K562 (cell line): ENCODE results near the gene ASIC3. TPM values are rescaled to one million over a fixed set of nuclear protein-coding genes. Genes with fewer than 3 reads are reported as not detected.

ENCODE experiments used
- BHLHE40 ChIP-seq: IDR thresholded peaks from 2 replicates; pipeline ENCODE4 v1.6.1; 2011; ENCODE audit warnings: low read length, improper control_type of control experiment
- FOSL1 ChIP-seq: fragments of 200-800 bp; sonication (Bioruptor generic); conservative IDR thresholded peaks from 2 replicates; pipeline ENCODE4 v1.6.1; 2016; ENCODE audit warnings: missing genetic modification characterization, missing compliant biosample characterization
- HDAC2 ChIP-seq: fragments of 450-650 bp; IDR thresholded peaks from 2 replicates; pipeline ENCODE4 v1.6.1; 2016; ENCODE audit warnings: mild to moderate bottlenecking
- KLF13 ChIP-seq: fragments of 450-650 bp; IDR thresholded peaks from 2 replicates; pipeline ENCODE4 v1.6.1; 2016; ENCODE audit warnings: missing genetic modification characterization, low read depth, mild to moderate bottlenecking, missing compliant biosample characterization, moderate library complexity, borderline replicate concordance
- MYC ChIP-seq, 2 experiments: fragments of 250-450 bp in 1 of 2; sonication (Bioruptor Pico) in 1 of 2; IDR thresholded peaks; 2 replicates each; pipeline versions ENCODE4 v1.5.1 to v1.6.1; 2012 to 2021; ENCODE audit warnings: low read depth in 2 of 2, borderline replicate concordance in 1 of 2, improper control_type of control experiment in 1 of 2, low read length in 1 of 2, mild to moderate bottlenecking in 1 of 2, moderate library complexity in 1 of 2
- POLR2AphosphoS2 ChIP-seq: IDR thresholded peaks from 2 replicates; pipeline ENCODE4 v1.6.1; 2012; ENCODE audit warnings: low read length, improper control_type of control experiment
- POLR2AphosphoS5 ChIP-seq: IDR thresholded peaks from 2 replicates; pipeline ENCODE4 v1.6.1; 2011; ENCODE audit warnings: mild to moderate bottlenecking, low read depth, low read length, moderate library complexity; ENCODE audit not compliant: control insufficient read depth, insufficient read depth
- RCOR1 ChIP-seq, 2 experiments: IDR thresholded peaks; 2 replicates each; pipeline ENCODE4 v1.6.1; 2012; ENCODE audit warnings: low read depth in 2 of 2, low read length in 2 of 2, borderline replicate concordance in 1 of 2, improper control_type of control experiment in 1 of 2
- ZFP36 ChIP-seq: fragments of 150-350 bp; IDR thresholded peaks from 2 replicates; pipeline ENCODE4 v1.6.1; 2018; ENCODE audit warnings: low read length, low read depth; ENCODE audit not compliant: partially characterized antibody
- ZNF121 ChIP-seq: sonication (generic); formaldehyde crosslinking; conservative IDR thresholded peaks from 2 replicates; pipeline ENCODE4 v1.8.0; 2022; ENCODE audit warnings: missing genetic modification reagents
- polyA plus RNA-seq, 8 experiments: library from polyadenylated mRNA; depleted of rRNA in 4 of 8; stranded (reverse) in 5 of 8; unstranded in 3 of 8; fragments of >200 nt; fragmentation: Nextera tagmentation in 2 of 8; fragmentation: Illumina TruSeq in 1 of 8; extraction: Ambion mirVana in 2 of 8; extraction: Trizol in 1 of 8; gene quantifications; 2 replicates each; pipeline versions ENCODE4 v1.2.1 to v1.2.3, GENCODE V29; 2011 to 2014; ENCODE audit warnings: inconsistent platforms in 1 of 8, missing spikeins in 1 of 8
- total RNA-seq, 7 experiments: library from RNA; depleted of rRNA in 6 of 7; stranded (reverse); fragments of >200 nt in 6 of 7; fragmentation: Illumina TruSeq in 2 of 7; extraction: Trizol in 2 of 7; gene quantifications; 2 replicates each; pipeline versions ENCODE4 v1.2.1 to v1.2.3, GENCODE V29; 2011 to 2021; ENCODE audit warnings: low replicate concordance in 1 of 7
- TF ChIP-seq, protein P1 (sequence below): sonication (generic); formaldehyde crosslinking; IDR thresholded peaks from 2 replicates; pipeline ENCODE4 v1.8.1; 2023; ENCODE audit warnings: mild to moderate bottlenecking, missing genetic modification reagents
- TF ChIP-seq, protein P2 (sequence below): fragments of 450-650 bp; formaldehyde crosslinking; IDR thresholded peaks from 2 replicates; pipeline ENCODE4 v1.4.0; 2020; ENCODE audit warnings: mild to moderate bottlenecking, moderate library complexity
- TF ChIP-seq, protein P3 (sequence below): fragments of 250-450 bp; sonication (Bioruptor Pico); IDR thresholded peaks from 2 replicates; pipeline ENCODE4 v1.9.0; 2021; ENCODE audit warnings: mild to moderate bottlenecking
- TF ChIP-seq, protein P4 (sequence below): sonication (generic); formaldehyde crosslinking; IDR thresholded peaks from 2 replicates; pipeline ENCODE4 v1.8.0; 2022; ENCODE audit warnings: mild to moderate bottlenecking, missing genetic modification reagents
- TF ChIP-seq, protein P5 (sequence below): sonication (generic); formaldehyde crosslinking; IDR thresholded peaks from 2 replicates; pipeline ENCODE4 v1.4.0; 2020; ENCODE audit warnings: mild to moderate bottlenecking, missing genetic modification reagents

Gene ASIC3
- total and polyA plus RNA-seq, 9 of the 15 experiments (the other 6 are each of a cell fraction or from before 2014, with no cell fraction given) = 0.11 to 5.0 (median 0.87) TPM

DNA sequence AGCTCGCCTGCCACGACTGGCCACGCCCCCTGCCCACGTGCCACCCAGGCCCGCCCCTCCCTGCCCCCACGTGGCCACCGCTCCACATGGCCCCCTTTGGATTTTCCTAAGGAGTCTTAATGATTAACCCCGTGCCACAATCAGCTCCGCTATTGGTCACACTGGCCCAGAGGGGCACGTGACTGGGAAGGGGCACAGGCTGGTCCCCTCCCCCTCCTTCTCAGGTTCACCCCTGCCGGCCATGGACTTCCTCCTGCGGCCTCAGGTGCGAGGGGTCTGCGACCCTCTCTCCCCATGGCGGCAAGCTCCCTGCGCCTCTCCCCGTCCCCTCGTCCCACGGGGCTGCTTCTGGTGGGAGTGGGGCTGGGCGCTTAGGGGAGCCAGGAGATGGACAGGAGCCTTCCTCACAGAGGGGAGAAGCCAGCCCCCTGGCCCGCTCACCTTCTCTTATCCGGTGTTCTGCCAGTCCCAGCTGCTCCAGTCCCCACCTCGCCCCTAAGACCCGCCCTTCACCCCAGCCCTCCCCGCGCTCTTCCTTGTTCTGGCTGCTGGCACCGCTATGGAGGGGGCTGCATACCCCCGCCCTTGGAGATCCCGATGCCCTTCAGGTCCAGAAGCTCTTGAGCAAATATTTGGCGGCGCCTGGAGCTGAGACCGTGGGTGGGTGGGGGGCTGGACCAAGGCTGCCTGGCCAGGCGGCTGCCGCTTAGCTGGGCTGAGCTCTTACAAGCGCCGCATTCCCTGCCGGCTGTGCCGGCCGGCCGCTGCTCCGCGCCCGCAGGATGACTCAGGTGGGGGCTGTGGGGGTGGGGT, 14.3 kb downstream of the ASIC3 start (continued):
- TF ChIP-seq, protein P1, sequence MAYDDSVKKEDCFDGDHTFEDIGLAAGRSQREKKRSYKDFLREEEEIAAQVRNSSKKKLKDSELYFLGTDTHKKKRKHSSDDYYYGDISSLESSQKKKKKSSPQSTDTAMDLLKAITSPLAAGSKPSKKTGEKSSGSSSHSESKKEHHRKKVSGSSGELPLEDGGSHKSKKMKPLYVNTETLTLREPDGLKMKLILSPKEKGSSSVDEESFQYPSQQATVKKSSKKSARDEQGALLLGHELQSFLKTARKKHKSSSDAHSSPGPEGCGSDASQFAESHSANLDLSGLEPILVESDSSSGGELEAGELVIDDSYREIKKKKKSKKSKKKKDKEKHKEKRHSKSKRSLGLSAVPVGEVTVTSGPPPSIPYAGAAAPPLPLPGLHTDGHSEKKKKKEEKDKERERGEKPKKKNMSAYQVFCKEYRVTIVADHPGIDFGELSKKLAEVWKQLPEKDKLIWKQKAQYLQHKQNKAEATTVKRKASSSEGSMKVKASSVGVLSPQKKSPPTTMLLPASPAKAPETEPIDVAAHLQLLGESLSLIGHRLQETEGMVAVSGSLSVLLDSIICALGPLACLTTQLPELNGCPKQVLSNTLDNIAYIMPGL (CRISPR knock-in tag) = peak; percentile 22; the same call in 1 of the 2 replicates
- TF ChIP-seq, protein P2, sequence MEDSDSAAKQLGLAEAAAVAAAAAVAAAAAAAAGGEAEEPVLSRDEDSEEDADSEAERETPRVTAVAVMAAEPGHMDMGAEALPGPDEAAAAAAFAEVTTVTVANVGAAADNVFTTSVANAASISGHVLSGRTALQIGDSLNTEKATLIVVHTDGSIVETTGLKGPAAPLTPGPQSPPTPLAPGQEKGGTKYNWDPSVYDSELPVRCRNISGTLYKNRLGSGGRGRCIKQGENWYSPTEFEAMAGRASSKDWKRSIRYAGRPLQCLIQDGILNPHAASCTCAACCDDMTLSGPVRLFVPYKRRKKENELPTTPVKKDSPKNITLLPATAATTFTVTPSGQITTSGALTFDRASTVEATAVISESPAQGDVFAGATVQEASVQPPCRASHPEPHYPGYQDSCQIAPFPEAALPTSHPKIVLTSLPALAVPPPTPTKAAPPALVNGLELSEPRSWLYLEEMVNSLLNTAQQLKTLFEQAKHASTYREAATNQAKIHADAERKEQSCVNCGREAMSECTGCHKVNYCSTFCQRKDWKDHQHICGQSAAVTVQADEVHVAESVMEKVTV (CRISPR knock-in tag) = no peak
- TF ChIP-seq MYC (IDR thresholded peaks at IDR 0.05; ENCODE audit: low read depth, low read length) (peak; percentile 99), MYC (CRISPR knock-in tag; IDR thresholded peaks at IDR 0.05; ENCODE audit: borderline replicate concordance, low read depth) (peak; percentile 95), FOSL1 (peak; percentile 91), BHLHE40 (peak; percentile 87), KLF13 (tag) (peak; percentile 93), ZFP36 (no peak), HDAC2 (peak; percentile 95), POLR2AphosphoS5 (peak; percentile 49; the same call in 1 of the 2 replicates), RCOR1 (IDR thresholded peaks at IDR 0.05; ENCODE audit: borderline replicate concordance in 1 of 2, low read depth in 2 of 2, low read length in 2 of 2) (0 out of 4 replicates have a peak, but pooled peaks of 1 of the 2 experiments have one; percentile 1), POLR2AphosphoS2 (0 out of 2 replicates have a peak, but pooled peaks have one; percentile 36), ZNF121 (CRISPR knock-in tag) (no peak)
- TF ChIP-seq, protein P3, sequence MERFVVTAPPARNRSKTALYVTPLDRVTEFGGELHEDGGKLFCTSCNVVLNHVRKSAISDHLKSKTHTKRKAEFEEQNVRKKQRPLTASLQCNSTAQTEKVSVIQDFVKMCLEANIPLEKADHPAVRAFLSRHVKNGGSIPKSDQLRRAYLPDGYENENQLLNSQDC (CRISPR knock-in tag) = 0 out of 2 replicates have a peak, but pooled peaks have one; percentile 49
- TF ChIP-seq, protein P4, sequence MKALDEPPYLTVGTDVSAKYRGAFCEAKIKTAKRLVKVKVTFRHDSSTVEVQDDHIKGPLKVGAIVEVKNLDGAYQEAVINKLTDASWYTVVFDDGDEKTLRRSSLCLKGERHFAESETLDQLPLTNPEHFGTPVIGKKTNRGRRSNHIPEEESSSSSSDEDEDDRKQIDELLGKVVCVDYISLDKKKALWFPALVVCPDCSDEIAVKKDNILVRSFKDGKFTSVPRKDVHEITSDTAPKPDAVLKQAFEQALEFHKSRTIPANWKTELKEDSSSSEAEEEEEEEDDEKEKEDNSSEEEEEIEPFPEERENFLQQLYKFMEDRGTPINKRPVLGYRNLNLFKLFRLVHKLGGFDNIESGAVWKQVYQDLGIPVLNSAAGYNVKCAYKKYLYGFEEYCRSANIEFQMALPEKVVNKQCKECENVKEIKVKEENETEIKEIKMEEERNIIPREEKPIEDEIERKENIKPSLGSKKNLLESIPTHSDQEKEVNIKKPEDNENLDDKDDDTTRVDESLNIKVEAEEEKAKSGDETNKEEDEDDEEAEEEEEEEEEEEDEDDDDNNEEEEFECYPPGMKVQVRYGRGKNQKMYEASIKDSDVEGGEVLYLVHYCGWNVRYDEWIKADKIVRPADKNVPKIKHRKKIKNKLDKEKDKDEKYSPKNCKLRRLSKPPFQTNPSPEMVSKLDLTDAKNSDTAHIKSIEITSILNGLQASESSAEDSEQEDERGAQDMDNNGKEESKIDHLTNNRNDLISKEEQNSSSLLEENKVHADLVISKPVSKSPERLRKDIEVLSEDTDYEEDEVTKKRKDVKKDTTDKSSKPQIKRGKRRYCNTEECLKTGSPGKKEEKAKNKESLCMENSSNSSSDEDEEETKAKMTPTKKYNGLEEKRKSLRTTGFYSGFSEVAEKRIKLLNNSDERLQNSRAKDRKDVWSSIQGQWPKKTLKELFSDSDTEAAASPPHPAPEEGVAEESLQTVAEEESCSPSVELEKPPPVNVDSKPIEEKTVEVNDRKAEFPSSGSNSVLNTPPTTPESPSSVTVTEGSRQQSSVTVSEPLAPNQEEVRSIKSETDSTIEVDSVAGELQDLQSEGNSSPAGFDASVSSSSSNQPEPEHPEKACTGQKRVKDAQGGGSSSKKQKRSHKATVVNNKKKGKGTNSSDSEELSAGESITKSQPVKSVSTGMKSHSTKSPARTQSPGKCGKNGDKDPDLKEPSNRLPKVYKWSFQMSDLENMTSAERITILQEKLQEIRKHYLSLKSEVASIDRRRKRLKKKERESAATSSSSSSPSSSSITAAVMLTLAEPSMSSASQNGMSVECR (CRISPR knock-in tag) = peak; percentile 96
- TF ChIP-seq, protein P5, sequence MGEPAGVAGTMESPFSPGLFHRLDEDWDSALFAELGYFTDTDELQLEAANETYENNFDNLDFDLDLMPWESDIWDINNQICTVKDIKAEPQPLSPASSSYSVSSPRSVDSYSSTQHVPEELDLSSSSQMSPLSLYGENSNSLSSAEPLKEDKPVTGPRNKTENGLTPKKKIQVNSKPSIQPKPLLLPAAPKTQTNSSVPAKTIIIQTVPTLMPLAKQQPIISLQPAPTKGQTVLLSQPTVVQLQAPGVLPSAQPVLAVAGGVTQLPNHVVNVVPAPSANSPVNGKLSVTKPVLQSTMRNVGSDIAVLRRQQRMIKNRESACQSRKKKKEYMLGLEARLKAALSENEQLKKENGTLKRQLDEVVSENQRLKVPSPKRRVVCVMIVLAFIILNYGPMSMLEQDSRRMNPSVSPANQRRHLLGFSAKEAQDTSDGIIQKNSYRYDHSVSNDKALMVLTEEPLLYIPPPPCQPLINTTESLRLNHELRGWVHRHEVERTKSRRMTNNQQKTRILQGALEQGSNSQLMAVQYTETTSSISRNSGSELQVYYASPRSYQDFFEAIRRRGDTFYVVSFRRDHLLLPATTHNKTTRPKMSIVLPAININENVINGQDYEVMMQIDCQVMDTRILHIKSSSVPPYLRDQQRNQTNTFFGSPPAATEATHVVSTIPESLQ (CRISPR knock-in tag) = peak; percentile 91
